GM12891 (cell line): Measurements from ENCODE around the gene SF3B3.

Experiments
- DNase-seq: peaks from one replicate; pipeline ENCODE4 v3.0.0; 2011; ENCODE audit warnings: low spot score; ENCODE audit not compliant: insufficient read length
- FAIRE-seq: peaks from 2 replicates; lab custom pipeline; 2011; peaks lifted over from hg19 to GRCh38; lab: Jason Lieb, UNC
- PAX5 ChIP-seq: IDR thresholded peaks from 2 replicates; pipeline ENCODE4 v1.6.1; 2011; ENCODE audit warnings: low read length, moderate library complexity, mild to moderate bottlenecking; ENCODE audit not compliant: insufficient read depth, severe bottlenecking
- POLR2A ChIP-seq: IDR thresholded peaks from 2 replicates; pipeline ENCODE4 v1.6.1; 2011; ENCODE audit warnings: low read depth, low read length, control low read depth
- POLR2AphosphoS5 ChIP-seq: IDR thresholded peaks from 2 replicates; pipeline ENCODE4 v1.6.1; 2011; ENCODE audit warnings: low read depth, low read length, control low read depth
- POU2F2 ChIP-seq: IDR thresholded peaks from 2 replicates; pipeline ENCODE4 v1.6.1; 2011; ENCODE audit warnings: low read depth, mild to moderate bottlenecking, control low read depth, low read length, moderate library complexity
- SPI1 ChIP-seq: IDR thresholded peaks from 2 replicates; pipeline ENCODE4 v1.6.1; 2011; ENCODE audit warnings: low read depth, low read length, control low read depth
- TAF1 ChIP-seq: IDR thresholded peaks from 2 replicates; pipeline ENCODE4 v1.6.1; 2011; ENCODE audit warnings: low read depth, low read length, control low read depth

SF3B3 gene

DNA sequence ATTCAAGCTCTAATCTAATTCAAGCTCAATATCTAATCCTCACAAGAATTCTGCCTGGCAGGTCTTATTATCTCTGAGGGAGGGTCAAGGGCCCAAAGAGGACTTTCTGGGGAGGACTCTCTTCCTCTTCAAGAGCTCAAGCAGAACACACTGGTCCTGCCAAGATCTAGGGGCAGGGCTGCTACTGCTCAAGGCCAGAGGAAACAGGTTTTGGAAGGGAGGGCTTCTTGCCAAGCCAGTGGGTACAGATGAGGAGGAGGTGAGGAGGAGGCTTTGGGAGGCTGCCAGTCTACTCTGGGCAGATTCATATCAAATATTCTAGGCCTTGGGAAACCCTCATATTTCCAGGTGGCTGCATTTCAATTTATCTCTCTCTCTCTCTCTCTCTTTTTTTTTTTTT, 71.0 kb downstream of the SF3B3 start:
- TF ChIP-seq POU2F2 (no peak), POLR2A (no peak), SPI1 (no peak), TAF1 (no peak), PAX5 (no peak), POLR2AphosphoS5 (no peak)
- DNase-seq (no peak), FAIRE-seq (no peak)

DNA sequence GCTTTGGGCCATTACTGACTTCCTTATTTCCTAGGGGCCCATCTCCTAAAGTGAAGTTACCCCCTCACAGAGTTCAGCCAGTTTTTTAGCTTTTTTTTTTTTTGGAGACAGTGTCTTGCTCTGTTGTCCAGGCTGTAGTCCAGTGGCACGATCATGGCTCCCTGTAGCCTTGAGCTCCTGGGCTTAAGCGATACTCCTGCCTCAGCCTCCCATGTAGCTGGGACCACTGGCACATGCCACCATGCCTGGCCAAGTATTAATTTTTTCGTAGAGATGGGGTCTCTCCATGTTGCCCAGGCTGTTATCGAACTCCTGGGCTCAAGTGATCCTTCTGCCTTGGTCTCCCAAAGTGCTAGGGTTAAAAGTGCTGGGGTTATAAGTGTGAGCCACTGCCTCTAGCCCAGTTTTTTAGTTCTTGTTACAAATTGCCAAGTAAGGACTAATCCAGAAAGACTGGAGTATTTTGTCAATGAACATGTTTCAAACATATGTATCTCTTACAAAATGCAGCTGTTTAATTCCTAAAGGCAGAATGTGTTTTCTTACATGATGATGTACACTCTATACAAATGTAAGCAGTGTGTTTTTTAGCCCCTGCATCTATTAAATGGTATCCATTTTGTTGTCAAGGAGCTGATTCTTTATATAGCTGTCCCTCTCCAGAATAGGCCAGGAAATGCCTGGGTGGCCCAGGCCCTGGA, 73.7 kb downstream of the SF3B3 start:
- DNase-seq (no peak), FAIRE-seq (no peak)
- TF ChIP-seq POLR2AphosphoS5: no peak
- no peak for TF ChIP-seq POLR2A
- no peak for TF ChIP-seq POU2F2
- no peak for TF ChIP-seq TAF1

DNA sequence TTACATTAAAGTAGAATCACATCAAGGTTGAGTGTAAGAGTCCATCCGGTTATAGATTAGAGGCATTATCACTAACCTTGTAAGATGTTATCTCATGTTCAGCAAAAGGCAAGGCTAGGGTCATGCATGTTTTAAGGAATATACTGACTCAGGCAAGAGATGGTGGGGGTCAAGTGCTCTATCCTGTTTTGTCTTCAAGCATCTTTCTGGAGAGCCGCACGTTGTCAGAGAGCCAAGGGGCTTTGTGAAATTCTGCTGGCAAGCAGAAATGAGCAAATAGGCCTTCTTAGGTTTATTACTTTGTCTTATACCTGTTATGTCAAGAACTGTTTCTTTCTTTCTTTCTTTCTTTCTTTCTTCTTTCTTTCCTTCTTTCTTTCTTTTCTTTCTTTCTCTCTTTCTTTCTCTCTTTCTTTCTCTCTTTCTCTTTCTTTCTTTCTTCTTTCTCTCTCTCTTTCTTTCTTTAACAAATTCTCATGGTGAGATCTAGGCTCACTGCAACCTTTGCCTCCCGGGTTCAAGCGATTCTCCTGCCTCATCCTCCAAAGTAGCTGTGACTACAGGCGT, 75.4 kb downstream of the SF3B3 start:
- no peak for TF ChIP-seq POLR2AphosphoS5
- TF ChIP-seq POLR2A: no peak
- TF ChIP-seq TAF1: no peak
- TF ChIP-seq PAX5: no peak
- TF ChIP-seq POU2F2: no peak
- no peak for TF ChIP-seq SPI1
- DNase-seq (no peak), FAIRE-seq (no peak)

DNA sequence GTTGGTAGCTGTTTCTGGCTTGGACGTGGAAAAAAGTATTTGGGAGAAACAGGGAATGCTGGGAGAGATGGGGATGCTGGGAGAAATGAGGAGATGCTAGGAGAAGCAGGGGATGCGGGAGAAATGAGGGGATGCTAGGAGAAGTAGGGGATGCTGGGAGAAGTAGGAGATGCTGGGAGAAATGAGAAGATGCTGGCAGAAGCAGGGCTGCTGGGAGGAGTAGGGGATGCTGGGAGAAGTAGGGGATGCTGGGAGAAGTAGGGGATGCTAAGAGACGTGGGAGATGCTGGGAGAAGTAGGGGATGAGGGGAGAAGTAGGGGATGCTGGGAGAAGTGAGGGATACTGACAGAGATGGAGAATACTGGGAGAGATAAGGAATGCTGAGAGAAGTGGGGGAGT, 77.1 kb downstream of the SF3B3 start:
- DNase-seq: no peak
- FAIRE-seq: no peak
- TF ChIP-seq SPI1: no peak
- TF ChIP-seq POLR2A: no peak
- TF ChIP-seq PAX5: no peak

DNA sequence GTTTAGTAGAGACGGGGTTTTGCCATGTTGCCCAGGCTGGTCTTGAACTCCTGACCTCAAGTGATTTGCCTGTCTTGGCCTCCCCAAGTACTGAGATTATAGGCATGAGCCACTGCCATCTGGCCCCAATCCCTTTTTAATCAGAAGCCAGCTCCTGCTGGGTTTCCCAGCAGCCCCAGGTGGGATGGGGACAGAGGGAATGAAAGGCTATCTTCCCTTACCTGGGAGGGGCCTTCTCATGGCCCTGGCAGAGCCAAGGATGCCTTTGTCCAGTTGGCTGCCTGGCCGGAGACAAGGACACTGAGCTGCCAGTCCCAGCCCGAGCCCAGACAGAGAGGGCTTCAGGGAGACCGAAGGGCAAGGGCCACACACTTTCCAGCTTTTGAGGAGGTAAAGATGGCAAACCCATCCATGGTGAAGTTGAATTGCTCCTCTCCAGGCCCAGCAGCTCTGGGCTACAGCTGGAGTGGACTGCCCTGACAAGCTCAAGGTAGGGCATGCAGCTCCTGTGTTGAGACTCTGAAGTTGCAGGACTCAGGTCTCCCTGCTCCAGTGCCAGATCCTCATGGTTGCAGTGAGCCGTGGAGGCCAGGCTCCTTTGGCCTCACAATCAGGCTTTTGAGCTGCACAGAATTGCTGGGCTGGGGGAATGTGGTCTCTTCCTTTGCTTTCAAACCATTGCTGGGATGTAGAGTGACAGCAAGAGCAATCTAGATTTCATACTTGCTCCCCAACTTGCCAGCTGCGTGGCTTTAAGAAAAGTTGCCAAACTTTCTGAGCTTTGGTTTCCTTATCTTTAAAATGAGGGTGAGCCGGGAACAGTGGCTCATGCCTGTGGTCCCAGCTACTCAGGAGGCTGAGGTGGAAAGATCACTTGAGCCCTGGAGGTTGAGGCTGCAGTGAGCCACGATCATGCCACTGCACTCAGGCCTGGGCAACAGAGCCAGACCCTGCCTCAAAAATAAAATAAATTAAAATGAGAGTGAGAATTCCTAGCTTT, 78.3 kb downstream of the SF3B3 start:
- TF ChIP-seq POLR2A (no peak), POLR2AphosphoS5 (no peak), SPI1 (no peak), POU2F2 (no peak), PAX5 (no peak), TAF1 (no peak)
- DNase-seq (no peak), FAIRE-seq (no peak)

DNA sequence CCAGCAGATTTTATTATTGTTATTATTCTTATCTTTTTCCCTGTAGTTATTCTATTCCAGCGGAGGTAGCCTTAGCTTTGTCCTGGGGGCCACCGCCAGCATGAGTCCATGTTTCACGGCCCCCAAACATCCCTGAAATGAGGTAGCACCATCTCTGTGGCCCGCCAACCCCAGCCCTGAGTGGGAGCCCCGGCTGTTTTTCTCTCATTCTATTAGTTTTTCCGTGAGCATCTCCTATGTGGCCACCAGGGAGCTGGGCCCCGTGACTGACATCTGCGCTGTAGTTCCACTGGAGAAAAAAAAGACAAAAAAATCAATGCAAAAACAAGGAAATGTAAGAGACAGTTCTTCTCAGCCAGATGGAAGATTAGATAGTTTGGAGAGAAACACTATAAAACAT, 79.2 kb downstream of the SF3B3 start:
- DNase-seq (no peak), FAIRE-seq (no peak)
- TF ChIP-seq PAX5: no peak
- TF ChIP-seq POLR2A: no peak
- no peak for TF ChIP-seq SPI1
- no peak for TF ChIP-seq POLR2AphosphoS5
- no peak for TF ChIP-seq POU2F2
- TF ChIP-seq TAF1: no peak

DNA sequence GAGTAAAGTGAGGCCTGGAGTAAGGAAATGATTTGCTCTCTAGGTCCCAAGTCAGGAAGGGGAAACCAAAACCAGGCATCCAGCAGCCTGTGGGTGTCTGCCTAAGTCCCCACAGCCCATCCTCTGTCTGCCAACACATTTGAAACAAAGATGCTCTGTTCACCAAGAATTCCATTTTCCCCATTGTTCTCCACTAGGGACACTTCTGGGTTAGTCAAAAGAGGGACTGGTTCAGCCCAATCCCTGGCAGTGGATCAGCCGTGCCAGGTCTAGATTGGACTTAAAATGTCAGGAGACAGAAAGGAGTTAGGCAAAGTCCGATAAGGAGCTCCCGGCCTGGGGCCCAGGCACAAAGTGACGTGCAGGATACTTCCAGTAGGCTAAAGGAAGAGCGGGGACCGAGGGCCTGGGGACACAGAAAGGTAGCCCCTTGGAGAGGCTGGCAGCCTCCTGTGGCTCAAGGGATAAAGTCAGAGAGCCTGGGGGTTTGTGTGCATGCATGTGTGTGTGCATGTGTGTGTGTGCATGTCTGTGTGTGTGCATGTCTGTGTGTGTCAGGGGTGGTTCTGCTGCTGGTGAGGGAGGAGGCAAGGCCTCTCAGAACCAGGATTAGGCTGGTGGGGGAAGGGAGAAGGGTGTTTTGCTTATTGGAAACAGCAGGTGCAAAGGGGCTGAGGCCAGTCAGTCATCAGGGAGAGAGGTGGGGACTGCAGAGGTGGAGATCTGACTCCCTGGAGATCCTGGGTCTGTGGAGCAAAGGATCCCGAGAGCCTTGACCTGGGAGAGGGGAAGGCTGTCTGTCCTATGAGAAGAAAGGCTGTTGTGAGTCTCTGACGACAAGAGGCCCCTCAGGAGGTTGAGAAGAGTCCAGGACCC, 81.0 kb downstream of the SF3B3 start:
- no peak for DNase-seq
- no peak for TF ChIP-seq POLR2AphosphoS5
- TF ChIP-seq SPI1: no peak
- no peak for TF ChIP-seq TAF1
- no peak for TF ChIP-seq POLR2A
- TF ChIP-seq PAX5: no peak
- TF ChIP-seq POU2F2: no peak
- FAIRE-seq: no peak

DNA sequence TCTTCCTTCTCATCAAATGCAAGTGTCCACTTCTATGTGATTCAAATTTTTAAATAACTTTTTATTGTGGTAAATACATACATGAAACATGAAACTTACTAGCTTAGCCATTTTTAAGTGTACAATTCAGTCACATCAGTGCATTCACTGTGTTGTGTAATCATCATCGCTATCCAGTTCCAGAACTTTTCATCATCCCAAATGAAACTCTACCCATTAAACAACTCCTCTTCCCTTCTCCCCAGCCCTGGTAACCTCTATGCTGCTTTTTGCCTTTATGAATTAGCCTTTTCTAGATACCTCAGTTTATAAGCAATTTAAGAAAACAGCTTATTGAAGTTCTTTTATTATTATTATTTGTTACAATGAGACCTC, 81.7 kb downstream of the SF3B3 start:
- no peak for DNase-seq
- no peak for TF ChIP-seq POLR2AphosphoS5
- TF ChIP-seq TAF1: no peak
- TF ChIP-seq POLR2A: no peak
- no peak for TF ChIP-seq POU2F2
- TF ChIP-seq SPI1: no peak
- FAIRE-seq: no peak

DNA sequence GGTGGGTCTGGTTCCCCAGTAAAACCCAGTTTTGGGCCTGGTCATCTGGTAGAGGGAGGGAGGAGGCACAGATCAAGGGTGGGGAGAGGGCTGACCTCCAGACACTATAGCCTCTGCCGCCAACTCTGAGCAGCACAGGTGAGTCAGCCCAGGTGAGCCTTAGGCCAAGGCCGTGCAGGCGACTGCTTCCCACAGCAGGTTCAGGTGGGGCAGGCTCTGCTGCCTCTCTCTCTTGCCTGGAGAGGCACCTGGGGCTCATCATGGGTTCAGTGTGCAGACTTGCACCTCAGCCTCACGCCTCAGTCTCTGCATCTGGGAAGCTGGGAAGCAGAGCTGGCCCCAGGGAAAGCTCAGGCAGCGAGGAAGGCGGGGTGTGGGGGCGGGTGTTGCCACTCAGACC, 84.9 kb downstream of the SF3B3 start:
- FAIRE-seq (no peak), DNase-seq (no peak)
- no peak for TF ChIP-seq PAX5
- no peak for TF ChIP-seq POLR2A
- no peak for TF ChIP-seq POLR2AphosphoS5
- no peak for TF ChIP-seq POU2F2
- TF ChIP-seq SPI1: no peak
- no peak for TF ChIP-seq TAF1
